ENCODE data around the gene MAGI1.

Gene MAGI1

DNA sequence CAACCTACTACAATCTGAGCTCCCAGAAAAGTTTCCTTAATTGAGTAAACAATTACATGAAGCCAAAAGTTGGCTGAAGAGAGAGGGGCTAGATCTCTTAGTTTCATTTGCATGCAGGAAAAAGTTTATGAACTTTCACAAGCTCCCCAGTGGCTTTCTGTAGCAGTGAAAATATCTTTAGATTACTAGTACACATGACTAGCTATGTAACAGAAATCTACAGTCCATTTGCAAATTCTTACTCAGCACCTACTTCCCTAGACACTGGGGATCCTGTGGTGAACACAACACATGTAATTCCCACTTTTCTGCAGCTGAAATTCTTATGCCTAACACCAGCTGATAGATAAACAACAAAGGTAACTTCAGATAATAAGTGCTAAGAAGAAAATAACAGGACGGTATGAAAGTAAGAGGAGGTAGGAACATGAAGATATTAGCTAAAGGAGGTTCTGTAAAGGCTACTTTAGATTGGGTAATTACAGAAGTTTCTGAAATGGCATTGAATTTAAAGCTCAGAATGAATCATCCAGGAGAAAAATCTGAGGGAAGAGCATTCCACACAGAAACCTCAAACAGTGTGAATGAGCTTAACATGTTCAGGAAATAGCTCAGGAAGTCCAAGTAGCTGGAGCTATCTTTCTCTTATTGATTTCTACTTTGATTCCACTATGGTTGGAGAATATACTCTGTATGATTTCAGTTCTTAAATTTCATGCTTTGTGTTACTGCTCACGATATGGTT lies 204.8 kb downstream of the MAGI1 start:
- TF ChIP-seq, protein P1, sequence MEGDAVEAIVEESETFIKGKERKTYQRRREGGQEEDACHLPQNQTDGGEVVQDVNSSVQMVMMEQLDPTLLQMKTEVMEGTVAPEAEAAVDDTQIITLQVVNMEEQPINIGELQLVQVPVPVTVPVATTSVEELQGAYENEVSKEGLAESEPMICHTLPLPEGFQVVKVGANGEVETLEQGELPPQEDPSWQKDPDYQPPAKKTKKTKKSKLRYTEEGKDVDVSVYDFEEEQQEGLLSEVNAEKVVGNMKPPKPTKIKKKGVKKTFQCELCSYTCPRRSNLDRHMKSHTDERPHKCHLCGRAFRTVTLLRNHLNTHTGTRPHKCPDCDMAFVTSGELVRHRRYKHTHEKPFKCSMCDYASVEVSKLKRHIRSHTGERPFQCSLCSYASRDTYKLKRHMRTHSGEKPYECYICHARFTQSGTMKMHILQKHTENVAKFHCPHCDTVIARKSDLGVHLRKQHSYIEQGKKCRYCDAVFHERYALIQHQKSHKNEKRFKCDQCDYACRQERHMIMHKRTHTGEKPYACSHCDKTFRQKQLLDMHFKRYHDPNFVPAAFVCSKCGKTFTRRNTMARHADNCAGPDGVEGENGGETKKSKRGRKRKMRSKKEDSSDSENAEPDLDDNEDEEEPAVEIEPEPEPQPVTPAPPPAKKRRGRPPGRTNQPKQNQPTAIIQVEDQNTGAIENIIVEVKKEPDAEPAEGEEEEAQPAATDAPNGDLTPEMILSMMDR (IDR thresholded peaks at IDR 0.05), result no peak
- no peaks in the 10 kb centered on the region for H3K36me3 ChIP-seq
- no peaks in the 10 kb centered on the region for H3K27me3 ChIP-seq
- H3K9me3 ChIP-seq, result no peaks in the 10 kb centered on the region
- no peak overlapping the region for H3K4me3 ChIP-seq (ENCODE audit: low read depth in 1 of 2, low read length in 1 of 2)
- no peaks in the 10 kb centered on the region for H3K4me1 ChIP-seq (ENCODE audit: control insufficient read depth in 1 of 2, insufficient read depth in 1 of 2, low read depth in 1 of 2, low read length in 1 of 2)
- H3K27ac ChIP-seq, result no peak overlapping the region

DNA sequence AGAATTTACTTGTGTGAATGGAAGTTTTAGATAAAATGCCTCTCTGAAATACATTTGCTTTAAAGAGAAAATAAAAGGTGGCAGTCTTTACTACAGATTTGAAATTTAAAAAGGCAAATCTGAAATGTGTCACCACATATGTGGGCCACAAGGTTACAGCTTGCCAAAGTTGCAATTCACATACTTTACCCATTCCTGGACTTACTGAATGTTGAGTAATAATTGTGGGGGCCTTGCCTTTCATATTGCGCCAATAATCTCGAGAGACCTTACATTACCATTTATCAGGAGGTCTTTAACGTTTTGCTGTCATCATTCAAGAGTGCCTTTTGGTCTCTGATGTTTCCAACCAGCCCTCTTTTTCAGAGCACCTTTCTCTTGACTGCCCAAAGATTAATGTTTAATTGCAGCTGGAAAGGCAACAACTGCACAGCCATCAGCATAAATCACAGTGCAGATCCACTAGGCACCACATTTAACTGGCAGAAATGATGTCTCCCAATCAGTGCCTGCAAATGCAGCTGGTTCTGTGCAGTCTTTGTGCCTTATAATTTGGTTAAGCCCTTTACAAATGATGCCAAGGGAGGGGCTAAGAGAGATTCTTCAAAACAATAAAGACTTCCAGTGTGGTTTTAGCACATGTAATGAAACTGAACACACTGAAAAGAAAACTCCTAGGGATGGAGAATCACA lies 206.8 kb downstream of the MAGI1 start:
- TF ChIP-seq, protein P1 (IDR thresholded peaks at IDR 0.05), result no peak
- Histone ChIP-seq H3K36me3 (no peaks in the 10 kb centered on the region), H3K4me3 (ENCODE audit: low read depth in 1 of 2, low read length in 1 of 2) (no peak overlapping the region), H3K27me3 (no peaks in the 10 kb centered on the region), H3K9me3 (no peaks in the 10 kb centered on the region), H3K27ac (no peak overlapping the region), H3K4me1 (ENCODE audit: control insufficient read depth in 1 of 2, insufficient read depth in 1 of 2, low read depth in 1 of 2, low read length in 1 of 2) (no peaks in the 10 kb centered on the region)

DNA sequence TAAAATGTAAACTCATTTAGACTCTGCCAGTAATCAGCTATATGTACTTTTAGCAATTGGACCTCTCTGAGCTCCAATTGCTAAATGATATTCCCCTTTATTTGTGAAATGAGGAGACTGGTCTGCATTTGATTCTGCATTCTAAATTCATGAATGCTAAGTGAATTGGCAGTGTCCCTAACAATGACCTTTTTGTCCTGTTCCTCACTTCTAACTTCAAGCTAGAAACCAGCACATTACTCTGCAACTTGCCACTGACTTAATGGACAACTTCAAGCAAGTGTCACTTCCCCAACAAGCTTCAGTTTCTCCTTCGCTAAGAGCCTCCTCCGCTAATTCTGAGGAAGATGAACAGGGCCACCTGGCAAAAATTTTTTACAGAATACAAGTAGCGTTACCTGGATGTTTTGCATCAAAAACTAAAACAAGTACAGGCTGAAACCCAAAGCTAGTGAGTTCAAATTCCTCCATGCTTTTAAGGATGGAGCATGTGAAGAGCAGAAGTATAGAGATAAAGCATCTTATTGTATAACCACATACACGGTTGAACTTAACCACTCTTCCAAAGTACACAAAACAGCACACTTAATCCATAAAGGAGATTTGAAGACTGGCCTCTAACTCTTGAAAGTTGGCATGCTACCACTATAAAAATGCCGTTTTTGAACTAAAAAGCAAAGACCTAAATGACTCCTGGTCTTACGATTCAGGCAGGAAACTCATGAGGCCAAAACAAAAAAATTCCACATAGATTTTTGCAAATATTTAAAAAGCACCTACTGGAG lies 207.6 kb downstream of the MAGI1 start:
- Histone ChIP-seq H3K36me3 (no peaks in the 10 kb centered on the region), H3K4me1 (ENCODE audit: control insufficient read depth in 1 of 2, insufficient read depth in 1 of 2, low read depth in 1 of 2, low read length in 1 of 2) (no peaks in the 10 kb centered on the region), H3K9me3 (no peaks in the 10 kb centered on the region), H3K27me3 (no peaks in the 10 kb centered on the region), H3K4me3 (ENCODE audit: low read depth in 1 of 2, low read length in 1 of 2) (no peak overlapping the region), H3K27ac (no peak overlapping the region)
- TF ChIP-seq, protein P1 (IDR thresholded peaks at IDR 0.05), result no peak

DNA sequence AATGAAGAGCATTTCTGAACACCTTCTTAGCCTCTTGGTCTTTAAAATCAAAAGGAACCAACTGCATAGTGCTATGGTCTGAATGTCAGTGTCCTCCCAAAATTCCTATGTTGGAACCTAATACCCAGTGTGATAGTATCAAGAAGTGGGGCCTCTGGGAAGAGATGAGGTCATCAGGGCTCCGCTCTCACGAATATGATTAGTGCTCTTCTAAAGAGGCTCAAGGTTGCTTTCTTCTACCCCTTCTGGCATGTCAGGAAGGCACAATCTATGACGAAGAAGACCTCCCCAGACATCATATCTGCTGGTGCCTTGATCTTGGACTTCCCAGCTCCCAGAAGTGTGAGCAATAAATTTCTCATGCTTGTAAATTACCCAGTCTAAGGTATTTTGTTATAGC lies 209.5 kb downstream of the MAGI1 start:
- H3K27ac ChIP-seq, result no peak overlapping the region
- no peaks in the 10 kb centered on the region for H3K36me3 ChIP-seq
- no peaks in the 10 kb centered on the region for H3K27me3 ChIP-seq
- no peaks in the 10 kb centered on the region for H3K9me3 ChIP-seq
- no peak overlapping the region for H3K4me3 ChIP-seq (ENCODE audit: low read depth in 1 of 2, low read length in 1 of 2)
- TF ChIP-seq, protein P1 (IDR thresholded peaks at IDR 0.05), result no peak
- H3K4me1 ChIP-seq (ENCODE audit: control insufficient read depth in 1 of 2, insufficient read depth in 1 of 2, low read depth in 1 of 2, low read length in 1 of 2), result no peaks in the 10 kb centered on the region

DNA sequence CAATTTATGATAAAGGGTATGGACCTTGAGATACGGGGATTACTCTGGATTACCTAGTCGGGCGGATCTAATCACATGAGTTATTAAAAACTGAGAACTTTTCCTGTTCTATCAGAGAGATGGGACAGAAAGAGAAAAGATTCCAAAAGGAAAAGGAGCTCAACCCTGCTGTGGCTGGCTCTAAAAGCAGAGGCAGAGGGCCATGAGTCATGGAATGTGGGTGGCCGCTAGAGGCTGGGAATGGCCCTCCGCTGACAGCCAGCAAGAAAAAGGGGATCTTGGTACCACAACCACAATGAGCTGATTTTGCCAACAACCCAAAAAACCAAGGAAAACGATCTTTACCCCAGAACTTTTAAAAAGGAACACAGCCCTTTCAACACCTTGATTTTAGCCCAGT lies 210.0 kb downstream of the MAGI1 start:
- Histone ChIP-seq H3K4me3 (ENCODE audit: low read depth in 1 of 2, low read length in 1 of 2) (no peak overlapping the region), H3K36me3 (no peaks in the 10 kb centered on the region), H3K27ac (no peak overlapping the region), H3K9me3 (no peaks in the 10 kb centered on the region), H3K27me3 (no peaks in the 10 kb centered on the region), H3K4me1 (ENCODE audit: control insufficient read depth in 1 of 2, insufficient read depth in 1 of 2, low read depth in 1 of 2, low read length in 1 of 2) (no peaks in the 10 kb centered on the region)
- TF ChIP-seq, protein P1 (IDR thresholded peaks at IDR 0.05), result no peak

All from neutrophil (primary cell).